Muscle of back (tissue), 11 donors: ENCODE data around the gene CHKA. TPM values are rescaled to one million over a fixed set of nuclear protein-coding genes. Genes with fewer than 3 reads are reported as not detected.

Experiments
- DNase-seq, 3 donors: peaks; one replicate each; pipeline versions ENCODE4 v3.0.0 to v3.0.0-alpha.2; 2013
- polyA plus RNA-seq, 10 donors: library from polyadenylated mRNA; unstranded; fragments of 120-200 nt; gene quantifications; one replicate each; pipeline ENCODE4 v1.2.1, GENCODE V29; 2013; ENCODE audit not compliant: insufficient read length in 10 of 10

Gene CHKA
- polyA plus RNA-seq, 10 donors = 8.7 to 33.5 (median 14.9) TPM

DNA sequence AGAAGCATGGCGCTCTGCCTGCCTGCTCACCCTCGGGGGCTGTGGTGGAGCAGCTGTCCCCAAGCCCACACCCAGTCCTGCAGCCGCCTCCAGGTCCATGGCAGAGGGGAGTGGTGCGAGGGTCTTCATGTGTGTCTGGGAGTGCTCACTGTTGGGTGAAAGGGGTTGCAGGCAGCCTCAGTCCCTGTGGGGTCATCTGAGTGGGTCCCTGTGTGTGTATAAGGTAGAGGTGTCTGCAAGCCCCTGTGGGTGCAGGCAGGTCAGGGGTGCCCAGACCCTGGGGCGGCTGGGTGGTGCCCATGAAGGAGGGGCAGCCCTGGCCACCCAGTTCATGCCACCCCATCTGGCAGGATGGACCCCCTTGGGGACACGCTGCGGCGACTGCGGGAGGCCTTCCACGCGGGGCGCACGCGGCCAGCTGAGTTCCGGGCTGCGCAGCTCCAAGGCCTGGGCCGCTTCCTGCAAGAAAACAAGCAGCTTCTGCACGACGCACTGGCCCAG is 106.2 kb downstream of the CHKA start:
- DNase-seq = no peak

GRCh38 chr11:68014157-68014946 is 106.8 kb downstream of the CHKA start:
- peak in 1 of 3 donors; percentile 45 for DNase-seq

GRCh38 chr11:68013611-68014156 is 107.5 kb downstream of the CHKA start:
- no peak for DNase-seq

DNA sequence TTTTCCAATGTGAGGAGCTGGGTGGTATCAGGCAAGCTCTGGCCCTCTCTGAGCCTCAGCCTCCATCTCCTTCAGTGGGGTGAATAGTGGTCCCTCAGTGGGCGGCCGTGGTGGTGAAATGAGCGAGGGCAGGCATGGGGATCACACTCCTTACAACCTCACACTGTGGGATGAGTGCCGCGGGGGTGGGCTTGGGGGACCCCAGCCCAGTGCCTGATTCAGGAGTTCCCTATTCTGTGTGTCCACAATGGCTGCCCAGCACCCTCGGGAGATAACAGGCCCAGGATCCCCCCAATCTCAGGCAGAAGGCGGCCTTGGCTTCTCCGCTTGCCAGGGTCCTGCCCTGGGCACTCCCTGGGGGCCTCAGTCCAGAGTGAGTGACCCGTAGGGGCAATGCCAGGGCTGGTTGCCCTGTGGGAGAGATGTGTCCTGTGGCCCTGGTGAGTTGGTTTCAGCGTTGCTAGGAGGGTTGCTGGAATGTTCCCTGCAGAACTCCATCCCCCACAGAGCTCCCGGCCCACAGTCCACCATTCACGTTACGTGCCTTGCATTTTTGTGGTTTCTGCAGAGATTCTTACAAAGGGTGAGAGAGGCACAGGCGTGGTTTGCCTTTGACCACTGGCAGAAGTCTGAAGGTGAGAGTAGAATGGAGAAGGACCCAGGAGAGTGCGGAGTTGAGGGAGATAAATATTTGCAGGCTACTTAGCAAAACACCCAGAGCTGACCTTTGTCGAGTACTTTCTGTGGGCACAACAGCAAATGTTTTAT is 108.2 kb downstream of the CHKA start:
- DNase-seq = peak in 1 of 3 donors; percentile 83

DNA sequence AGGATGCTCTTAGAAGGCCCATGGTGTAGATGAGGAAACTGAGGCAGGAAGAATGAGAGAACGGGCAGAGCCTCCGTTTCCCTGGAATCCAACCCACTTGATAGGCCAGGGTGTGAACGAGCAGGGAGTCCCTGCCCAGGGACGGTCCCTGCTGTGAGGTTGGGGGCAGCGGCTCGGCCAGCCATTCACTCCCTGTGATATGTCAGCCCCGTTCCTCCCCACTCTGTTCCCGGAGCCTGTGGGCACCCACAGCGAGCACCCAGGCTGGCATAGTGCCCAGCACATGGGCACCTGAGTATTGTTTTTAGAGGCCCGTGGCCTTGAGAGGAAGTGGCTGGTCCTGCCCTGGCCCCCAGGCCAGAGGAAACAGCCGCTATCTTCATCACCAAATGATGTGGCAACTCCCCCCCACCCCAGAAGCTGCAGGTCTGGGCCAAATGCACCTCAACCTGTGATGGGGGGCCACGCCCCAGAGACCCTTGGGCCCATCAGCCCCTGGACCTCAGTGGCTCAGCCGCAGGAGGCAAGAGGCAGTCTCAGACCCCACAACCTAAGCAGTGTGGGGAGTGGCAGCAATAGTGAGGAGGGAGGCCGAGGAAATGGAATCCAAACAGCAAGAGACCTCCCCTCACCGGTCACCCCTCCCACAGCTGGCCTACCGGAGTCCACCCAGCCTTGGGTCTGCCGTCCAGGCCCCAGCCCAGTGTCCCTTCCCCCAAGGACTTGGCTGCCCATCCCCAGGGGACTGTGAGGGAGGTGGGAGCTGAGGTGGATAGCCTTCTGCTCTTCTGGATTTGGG is 108.9 kb downstream of the CHKA start:
- DNase-seq = no peak

DNA sequence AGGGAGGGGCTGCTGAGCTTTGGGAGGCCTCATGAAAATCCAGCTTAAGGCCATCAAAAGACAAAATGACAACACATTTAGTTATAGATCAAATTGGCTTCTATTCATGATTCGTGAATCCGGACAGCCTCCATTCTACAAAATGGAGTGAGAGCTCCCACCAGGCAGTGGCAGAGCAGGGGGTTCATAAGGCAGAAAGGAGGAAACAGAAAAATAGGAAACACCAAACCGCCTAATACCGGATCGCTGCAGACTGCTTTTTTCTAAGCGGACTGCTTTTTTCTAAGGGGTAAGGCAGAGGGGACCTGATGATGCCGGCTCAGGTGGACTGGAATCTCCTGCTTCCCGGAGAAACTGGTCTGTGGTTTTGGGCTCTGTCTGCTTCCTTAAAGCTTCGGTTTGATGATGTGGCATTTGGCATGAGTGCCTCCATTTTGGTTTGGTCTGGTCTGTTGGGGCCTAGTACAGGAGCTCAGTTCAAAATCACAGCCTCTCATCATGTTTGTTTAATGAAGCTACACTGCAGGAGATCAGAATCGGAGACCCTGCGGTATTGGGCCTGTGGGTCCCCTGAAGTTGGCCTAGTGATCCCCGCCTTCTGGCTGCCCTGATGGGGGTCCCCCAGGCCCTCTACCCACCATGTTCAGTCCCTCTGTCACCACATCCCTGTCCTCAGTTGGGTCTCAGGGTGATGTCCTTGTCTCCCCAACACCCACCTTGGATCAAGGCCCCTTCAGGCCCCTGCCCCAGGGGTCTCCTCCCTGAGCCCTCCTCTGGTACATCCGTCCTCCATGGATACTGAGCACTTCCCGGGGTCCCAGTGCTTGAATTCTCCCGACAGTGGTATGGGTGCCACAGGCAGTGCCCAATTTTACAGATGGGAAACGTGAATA is 109.9 kb downstream of the CHKA start:
- DNase-seq = peak in 1 of 3 donors; percentile 41

DNA sequence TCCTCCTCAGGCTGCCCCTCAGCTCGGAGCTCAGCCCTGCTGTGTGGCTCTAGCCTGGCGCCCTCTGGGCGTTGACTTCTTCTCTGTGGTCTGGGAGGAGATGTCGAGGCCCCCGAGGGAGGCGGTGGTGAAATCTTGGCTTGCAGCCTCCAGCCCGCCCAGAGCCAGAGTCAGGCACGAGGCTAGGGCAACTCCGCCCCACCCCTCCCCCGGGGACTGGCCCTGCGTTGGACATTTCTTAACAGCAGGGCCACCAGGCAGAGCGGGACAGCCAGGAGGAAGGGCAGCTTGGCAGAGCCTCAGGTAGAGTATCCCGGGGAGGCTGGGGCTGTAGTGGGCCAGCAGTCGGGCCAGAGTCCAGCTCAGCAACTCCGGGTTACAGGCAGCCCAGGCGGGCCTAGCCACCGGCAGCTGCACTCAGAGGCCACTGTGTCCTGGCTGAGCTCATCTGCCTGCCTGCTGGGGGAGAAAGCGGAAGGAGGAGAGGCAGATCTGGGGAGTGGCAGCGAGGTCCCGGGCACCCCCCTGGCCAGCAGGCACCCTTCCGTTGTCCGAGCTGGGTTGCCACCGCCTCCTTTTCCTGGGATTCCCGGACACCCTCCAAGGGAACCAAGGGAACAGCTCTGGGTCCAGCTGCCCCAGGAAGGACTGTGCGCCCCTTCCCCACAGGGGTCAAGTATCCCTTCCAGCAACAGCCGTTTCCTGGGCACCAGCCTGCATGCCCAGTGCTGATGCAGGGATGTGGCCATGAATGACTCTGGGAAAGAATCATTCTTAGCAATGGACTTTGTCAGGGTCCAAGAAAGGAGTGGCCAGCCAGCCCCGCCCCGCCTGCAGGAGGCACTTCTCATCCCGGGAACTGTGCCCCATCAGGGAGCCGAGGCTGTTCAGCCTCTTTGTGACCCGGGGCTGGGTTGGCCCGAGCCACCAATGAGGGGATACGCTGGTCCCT is 110.8 kb downstream of the CHKA start, which contains the start of gene ALDH3B1:
Gene ALDH3B1 (plus strand): TSS at position 238 of the 952 bp plus-strand sequence. CDS start 4,971 bp downstream, outside the sequence.
- peak in 2 of 3 donors; percentile 56 to 82 for DNase-seq

DNA sequence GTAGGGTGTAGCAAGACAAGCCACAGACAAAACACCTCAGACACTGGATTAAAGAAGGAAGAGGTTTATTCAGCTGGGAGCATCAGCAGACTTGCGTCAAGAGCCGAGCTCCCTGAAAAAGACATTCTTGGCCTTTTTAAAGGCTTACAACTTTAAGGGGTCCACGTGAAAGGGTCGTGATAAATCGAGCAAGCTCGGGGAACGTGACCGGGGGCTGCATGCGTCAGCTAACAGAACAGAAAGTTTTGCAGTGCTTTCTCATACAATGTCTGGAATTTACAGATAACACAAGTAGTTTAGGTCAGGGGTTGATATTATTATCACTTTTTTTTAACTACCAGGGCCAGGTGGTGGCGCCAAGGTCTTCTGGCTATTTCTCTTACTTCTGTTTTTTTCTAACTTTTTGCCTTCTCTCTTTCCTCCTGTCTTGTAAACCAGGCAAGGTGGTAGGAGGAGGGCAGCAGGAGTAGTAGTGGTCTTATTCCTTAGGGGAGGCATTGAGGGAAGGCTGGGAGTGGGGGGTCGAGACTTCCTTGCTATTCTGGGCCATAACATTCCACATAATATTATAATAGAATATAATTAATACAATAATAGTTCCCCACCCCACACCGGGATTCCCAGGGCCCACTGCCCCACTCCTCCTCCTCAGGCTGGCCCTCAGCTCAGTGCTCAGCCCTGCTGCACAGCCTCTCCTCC is 111.6 kb downstream of the CHKA start:
- DNase-seq = no peak

DNA sequence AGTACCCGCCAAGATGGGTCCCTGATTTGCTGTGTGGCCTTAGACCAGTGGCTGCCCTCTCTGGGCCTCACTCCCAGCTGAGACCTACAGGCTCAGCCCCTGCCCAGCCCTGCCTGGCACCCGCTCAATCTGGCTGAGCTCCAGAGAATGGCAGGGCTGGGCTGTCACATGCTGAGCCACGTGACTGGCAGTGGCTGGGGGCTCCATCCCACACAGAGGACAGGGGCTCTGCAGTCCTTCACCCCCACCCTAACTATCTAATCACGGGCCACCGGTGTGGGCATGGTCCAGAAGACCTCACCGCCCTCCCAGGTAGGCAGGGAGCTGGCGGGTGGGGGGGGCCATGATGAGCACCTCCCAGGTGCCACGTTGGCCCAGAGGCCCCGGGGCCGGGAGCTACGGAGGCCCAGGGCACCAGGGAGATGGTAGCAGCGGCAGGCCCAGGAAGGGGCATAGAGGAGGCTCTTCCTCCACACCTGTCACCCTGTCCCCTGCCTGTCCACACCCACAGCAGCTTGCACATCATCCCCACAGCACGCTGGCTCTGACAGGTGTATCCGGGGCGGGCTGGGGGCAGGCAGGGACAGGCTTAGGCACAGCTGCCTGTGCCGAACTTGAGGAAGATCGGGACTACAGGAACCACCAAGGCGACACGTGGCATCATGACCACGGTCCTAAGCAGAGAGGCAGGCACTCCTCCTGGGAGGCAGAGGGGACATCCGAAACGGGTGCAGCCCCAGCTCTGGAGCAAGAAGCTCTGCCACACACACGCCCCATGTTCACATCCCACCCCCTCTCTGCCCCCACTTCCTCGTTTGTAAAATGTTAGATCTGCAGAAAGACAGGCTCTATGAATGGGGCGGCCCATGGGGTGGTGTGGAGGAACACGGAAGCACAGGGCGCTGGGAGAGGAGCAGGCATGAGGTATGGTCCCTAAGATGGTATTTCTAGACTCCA is 112.5 kb downstream of the CHKA start:
- no peak for DNase-seq

- DNase-seq = no peak
These were observed 113.4 kb downstream of the CHKA start for GRCh38 chr11:68007498-68008380.

- DNase-seq = no peak
These were observed 114.5 kb downstream of the CHKA start for GRCh38 chr11:68006606-68007166.

- no peak for DNase-seq
These were observed 116.4 kb downstream of the CHKA start for GRCh38 chr11:68004551-68005335.

- DNase-seq = peak; percentile 70 to 88 (median 84)
These were observed 117.2 kb downstream of the CHKA start, which contains the start of gene UNC93B1 for GRCh38 chr11:68003846-68004550. Gene UNC93B1 (minus strand): TSS chr11:68004097. CDS start chr11:68004043, 54 bp downstream.
